ENCODE measurements around the gene ZC3H12C.
"Not testable (repeated sequence)": the region's sequence is repeated elsewhere in the genome, so short reads cannot be mapped to it uniquely, and the experiment has no call there.

The ZC3H12C gene

DNA sequence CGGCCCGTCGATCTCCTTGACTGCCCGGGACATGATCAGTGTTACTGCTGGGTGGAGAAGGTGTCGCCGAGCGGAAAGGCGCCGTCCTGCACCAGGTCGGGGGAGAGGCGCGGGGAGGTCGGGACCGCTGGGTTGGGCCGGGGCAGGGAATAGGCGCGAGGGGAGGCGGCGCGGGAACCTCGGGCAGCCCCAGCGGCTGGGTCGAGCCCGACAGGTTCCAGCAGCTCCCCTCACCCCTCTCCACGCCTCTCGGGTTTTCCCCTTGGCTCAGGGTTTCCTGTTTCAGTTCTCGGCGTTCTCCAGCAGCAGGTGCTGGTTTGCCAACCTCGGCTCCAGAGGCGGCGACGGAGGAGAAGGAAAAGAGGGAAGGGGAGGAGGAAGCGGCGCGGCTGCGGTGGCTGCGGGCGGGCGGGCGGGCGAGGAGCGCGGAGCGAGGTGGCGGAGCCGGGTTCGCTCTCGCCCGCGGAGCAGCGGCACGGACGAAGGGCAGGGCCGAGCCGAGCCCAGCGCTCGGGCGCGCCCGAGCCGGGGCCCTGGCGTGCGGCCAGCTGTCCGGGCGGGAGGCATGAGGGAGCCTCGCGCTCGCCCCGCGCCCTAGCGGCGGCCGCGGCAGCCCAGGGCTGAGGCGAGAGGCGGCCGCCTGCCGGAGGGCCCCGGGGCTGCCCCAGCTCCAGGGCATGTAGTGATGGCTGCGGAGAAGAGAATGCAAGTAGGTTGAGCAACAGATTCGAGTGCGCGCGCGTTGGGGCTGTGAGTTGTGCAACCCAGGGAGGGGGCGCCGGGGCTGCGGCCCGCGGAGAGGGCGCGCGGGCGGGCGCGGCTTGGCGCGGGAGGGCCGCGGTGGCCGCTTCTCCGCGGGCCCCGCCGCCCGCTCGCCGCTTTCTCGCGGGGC, at the start of gene ZC3H12C:
ZC3H12C (plus strand) TSS at position 878 of the 892 bp plus-strand sequence. CDS start 20 bp downstream, outside the sequence.
- DNase-seq, result peak; percentile 79
- in situ Hi-C loops (cut with MboI; ENCODE audit: low pct_unique_long_range_greater_than_20kb, low sequenced_read_pairs), result loop anchor here (25.0 kb wide), 1 partner anchor 130 kb away; no protein-coding TSS in a partner anchor

GRCh38 chr11:110044226-110044968, 48.8 kb upstream of the ZC3H12C start:
- in situ Hi-C loops (cut with MboI; ENCODE audit: low pct_unique_long_range_greater_than_20kb, low sequenced_read_pairs), result no loop called here
- no peak for DNase-seq

DNA sequence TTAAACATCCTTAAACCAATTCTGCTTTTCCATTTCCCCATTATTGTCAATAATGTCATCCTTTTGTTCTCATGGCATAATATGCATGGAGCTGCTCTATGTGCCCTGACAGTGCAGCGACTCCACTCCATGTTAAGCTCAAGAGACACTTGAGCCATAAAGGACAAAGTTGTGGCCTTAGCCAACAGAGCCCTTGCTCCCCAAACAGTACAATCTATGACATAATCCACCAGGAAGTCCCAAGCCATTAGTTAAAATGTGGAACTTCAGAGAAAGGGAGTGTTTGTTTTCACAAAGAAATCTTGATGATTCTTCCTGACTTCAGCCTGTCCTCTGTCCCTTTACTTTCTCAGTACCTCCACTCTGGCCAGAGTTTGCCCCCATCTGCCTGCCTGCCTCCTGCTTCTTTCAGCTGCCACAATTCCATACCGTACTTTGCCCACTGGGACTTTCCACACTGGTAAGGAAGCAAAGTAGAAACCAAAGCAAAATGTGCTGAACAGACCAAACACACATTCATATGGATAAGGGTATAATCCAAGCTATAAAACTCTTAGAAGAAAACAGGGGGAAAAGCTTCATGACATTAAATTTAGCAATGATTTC, 46.3 kb upstream of the ZC3H12C start:
- DNase-seq, result peak; percentile 31
- in situ Hi-C loops (cut with MboI; ENCODE audit: low pct_unique_long_range_greater_than_20kb, low sequenced_read_pairs), result no loop called here

DNA sequence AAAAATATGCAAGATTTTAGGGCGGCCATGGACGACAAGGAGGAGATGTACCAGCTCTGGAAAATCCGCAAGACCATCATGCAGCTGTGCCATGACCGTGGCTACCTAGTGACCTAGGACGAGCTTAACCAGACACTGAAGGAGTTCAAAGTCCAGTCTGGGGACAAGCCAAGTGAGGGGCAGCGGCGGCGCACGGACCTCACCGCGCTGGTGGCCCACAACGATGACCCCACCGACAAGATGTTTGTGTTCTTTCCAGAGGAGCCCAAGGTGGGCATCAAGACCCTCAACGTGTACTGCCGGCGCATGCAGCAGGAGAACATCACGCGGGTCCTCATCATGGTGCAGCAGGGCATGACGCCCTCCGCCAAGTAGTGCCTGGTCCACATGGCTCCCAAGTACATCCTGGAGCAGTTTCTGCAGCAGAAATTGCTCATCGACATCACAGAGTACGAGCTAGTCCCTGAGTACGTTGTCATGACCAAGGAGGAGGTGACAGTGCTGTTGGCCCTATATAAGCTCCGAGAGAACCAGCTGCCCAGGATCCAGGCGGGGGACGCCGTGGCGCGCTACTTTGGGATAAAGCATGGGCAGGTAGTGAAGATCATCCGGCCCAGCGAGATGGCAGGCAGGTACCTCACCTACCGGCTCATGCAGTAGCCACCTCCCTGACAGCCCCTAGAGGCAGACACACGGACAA, 43.5 kb upstream of the ZC3H12C start:
- in situ Hi-C loops (cut with MboI; ENCODE audit: low pct_unique_long_range_greater_than_20kb, low sequenced_read_pairs), result no loop called here

GRCh38 chr11:110050201-110050506, 43.0 kb upstream of the ZC3H12C start:
- no peak for DNase-seq
- in situ Hi-C loops (cut with MboI; ENCODE audit: low pct_unique_long_range_greater_than_20kb, low sequenced_read_pairs), result no loop called here

More for the DNA sequence above, 43.5 kb upstream of the ZC3H12C start:
- no peak for DNase-seq

GRCh38 chr11:110053848-110054414, 39.3 kb upstream of the ZC3H12C start:
- DNase-seq, result no peak
- in situ Hi-C loops (cut with MboI; ENCODE audit: low pct_unique_long_range_greater_than_20kb, low sequenced_read_pairs), result no loop called here

DNA sequence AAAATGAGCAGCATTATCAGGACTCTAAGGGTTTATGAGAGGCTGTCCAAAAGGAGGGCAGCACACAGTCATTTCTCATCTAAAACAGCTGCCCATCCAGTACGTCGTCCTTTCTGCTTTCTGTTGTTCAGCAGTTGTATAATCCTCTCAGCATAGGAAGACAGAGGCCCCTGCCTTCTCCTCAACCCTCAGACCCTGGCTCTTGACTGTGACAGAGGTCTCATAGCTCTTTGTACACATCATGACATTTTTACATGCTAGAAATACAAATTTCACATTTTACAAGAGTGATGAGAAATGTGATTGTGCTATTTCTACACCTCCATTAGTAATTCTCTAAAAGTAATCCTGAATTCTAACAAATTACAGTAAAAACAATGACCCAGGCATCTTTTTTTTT, 36.2 kb upstream of the ZC3H12C start:
- in situ Hi-C loops (cut with MboI; ENCODE audit: low pct_unique_long_range_greater_than_20kb, low sequenced_read_pairs), result no loop called here
- DNase-seq, result no peak

GRCh38 chr11:110059706-110060463, 33.3 kb upstream of the ZC3H12C start:
- in situ Hi-C loops (cut with MboI; ENCODE audit: low pct_unique_long_range_greater_than_20kb, low sequenced_read_pairs), result no loop called here
- no peak for DNase-seq

- in situ Hi-C loops (cut with MboI; ENCODE audit: low pct_unique_long_range_greater_than_20kb, low sequenced_read_pairs), result no loop called here
- no peak for DNase-seq
Observed at GRCh38 chr11:110061296-110061695, 31.9 kb upstream of the ZC3H12C start.

DNA sequence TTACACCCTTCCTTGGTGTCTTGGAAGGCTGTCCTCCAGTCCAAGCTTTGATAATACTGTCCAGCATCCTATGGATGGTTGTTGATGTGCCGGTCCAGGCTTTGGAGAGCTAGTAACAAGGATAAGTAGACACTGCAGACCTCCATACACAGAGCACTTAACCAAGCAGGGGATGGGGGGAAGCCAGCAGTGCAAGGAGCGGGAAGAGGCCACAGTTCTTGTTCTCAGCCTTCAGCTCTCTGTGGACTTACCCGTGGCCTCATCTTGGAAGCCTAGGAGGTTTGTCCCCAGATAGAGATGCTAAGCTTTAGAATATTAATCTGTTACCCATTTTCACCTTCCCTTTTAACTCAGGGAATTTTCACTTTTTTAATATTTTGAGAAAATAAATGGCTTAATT, 30.9 kb upstream of the ZC3H12C start:
- in situ Hi-C loops (cut with MboI; ENCODE audit: low pct_unique_long_range_greater_than_20kb, low sequenced_read_pairs), result no loop called here
- DNase-seq, result no peak

DNA sequence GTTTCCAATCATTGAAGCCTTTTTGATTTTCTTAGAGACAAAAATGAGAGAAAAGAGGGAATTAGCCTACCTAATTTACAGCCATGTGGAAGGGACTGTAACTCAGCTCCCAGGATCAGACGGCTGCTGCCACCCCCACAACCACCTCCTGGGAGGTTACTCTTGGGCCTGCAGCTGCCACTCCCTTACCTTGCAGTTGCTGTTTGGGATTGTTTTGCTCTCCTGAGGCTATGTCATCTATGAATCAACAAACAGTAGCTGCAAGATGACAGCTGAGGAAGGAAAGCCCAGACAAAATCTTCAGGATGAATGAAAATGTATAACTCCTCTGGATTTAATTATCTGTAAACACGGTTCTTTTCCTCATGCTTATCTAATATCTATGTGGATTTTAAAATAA, 28.0 kb upstream of the ZC3H12C start:
- no peak for DNase-seq
- in situ Hi-C loops (cut with MboI; ENCODE audit: low pct_unique_long_range_greater_than_20kb, low sequenced_read_pairs), result no loop called here

- in situ Hi-C loops (cut with MboI; ENCODE audit: low pct_unique_long_range_greater_than_20kb, low sequenced_read_pairs); DNase-seq: not testable (repeated sequence)
Observed at GRCh38 chr11:110068001-110068400, 25.2 kb upstream of the ZC3H12C start.

DNA sequence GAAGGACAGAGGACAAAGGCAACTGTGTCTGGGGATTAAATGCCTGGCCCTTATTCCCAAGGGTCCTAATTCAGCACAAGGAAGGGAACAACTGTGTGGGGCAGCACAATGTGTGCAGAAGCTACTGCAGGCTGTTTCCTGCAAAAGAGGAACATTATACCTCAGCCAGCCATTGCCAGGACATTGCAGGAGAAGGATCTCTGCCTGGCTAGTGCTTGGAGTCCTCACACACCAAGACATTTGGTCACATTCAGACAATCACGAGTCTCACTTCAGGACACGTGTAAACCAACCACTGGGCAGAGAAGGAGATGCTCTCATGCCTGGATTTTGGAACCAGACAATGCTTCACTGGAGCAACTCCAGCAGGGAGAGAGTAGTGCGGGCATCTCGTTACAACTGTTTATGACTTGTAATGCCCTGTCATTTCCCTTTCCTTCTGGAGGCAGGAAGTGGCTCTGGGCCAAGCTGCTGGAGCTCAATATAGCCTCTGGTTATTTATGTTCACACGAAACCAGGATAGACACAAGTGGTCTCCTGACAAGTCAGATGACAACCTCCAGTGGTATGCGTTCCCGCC, 23.9 kb upstream of the ZC3H12C start:
- in situ Hi-C loops (cut with MboI; ENCODE audit: low pct_unique_long_range_greater_than_20kb, low sequenced_read_pairs), result no loop called here
- peak; percentile 89 for DNase-seq

DNA sequence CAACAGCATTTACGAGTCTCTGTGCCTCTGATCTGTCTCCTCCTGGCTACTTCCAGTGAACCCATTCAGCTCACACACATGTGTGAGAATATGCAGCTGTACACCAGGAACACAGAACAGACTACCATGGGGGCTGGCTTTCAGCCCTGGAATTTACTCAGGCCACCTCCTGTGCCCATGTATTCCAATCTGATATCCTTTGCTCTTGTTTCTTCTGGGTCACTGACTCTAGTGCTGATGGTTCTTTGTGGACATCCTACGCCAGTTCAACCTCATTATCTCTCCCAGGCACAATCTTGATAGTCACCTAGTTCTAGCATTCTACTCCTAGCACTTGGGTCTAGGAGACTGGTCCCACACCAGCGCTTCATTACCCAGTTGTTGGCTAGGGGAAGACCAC, 23.0 kb upstream of the ZC3H12C start:
- DNase-seq, result no peak
- in situ Hi-C loops (cut with MboI; ENCODE audit: low pct_unique_long_range_greater_than_20kb, low sequenced_read_pairs), result no loop called here

- no peak for DNase-seq
- in situ Hi-C loops (cut with MboI; ENCODE audit: low pct_unique_long_range_greater_than_20kb, low sequenced_read_pairs), result no loop called here
Observed at GRCh38 chr11:110071197-110071596, 22.0 kb upstream of the ZC3H12C start.

- in situ Hi-C loops (cut with MboI; ENCODE audit: low pct_unique_long_range_greater_than_20kb, low sequenced_read_pairs), result no loop called here
- DNase-seq, result no peak
Observed at GRCh38 chr11:110072930-110073329, 20.3 kb upstream of the ZC3H12C start.

GRCh38 chr11:110074499-110074898, 18.7 kb upstream of the ZC3H12C start:
- in situ Hi-C loops (cut with MboI; ENCODE audit: low pct_unique_long_range_greater_than_20kb, low sequenced_read_pairs), result no loop called here
- no peak for DNase-seq
